ENCODE results near the gene MDN1.
A peak's percentile ranks its signal among the peaks of the same experiment; 100 is the strongest.

MDN1 gene

GRCh38 chr6:89693207-89693606 is 126.4 kb downstream of the MDN1 start:
- Histone ChIP-seq H3K27me3 (replicated peaks; ENCODE audit: insufficient read depth, low read length) (no peaks in the 10 kb centered on the region), H3K4me1 (ENCODE audit: low read length) (peaks cover 17% of the 10 kb centered on the region), H2AFZ (ENCODE audit: low read length) (no peak overlapping the region), H3K36me3 (replicated peaks; ENCODE audit: insufficient read depth, low read length) (peaks cover 3% of the 10 kb centered on the region; the same call in 1 of the 2 replicates), H3K27ac (ENCODE audit: low read length) (no peak overlapping the region), H3K9me3 (replicated peaks; ENCODE audit: insufficient read depth, low read length) (no peaks in the 10 kb centered on the region), H3K79me2 (ENCODE audit: low read length) (no peaks in the 10 kb centered on the region), H3K9me2 (replicated peaks; ENCODE audit: insufficient read depth, low read length) (no peaks in the 10 kb centered on the region), H3K9ac (ENCODE audit: low read length) (no peak overlapping the region), H3K4me2 (ENCODE audit: low read depth, low read length) (no peak overlapping the region), H3F3A (ENCODE audit: insufficient read depth, low read length) (peaks cover 17% of the 10 kb centered on the region), H3K4me3 (ENCODE audit: low read length) (no peak overlapping the region), H4K20me1 (ENCODE audit: insufficient read depth, low read length) (no peaks in the 10 kb centered on the region)
- no peak for TF ChIP-seq EZH2 (optimal IDR thresholded peaks at IDR 0.05; ENCODE audit: low read depth, low read length)
- TF ChIP-seq EZH2phosphoT487 (IDR thresholded peaks at IDR 0.05; ENCODE audit: low read length): no peak
- no peak for TF ChIP-seq CTCF (IDR thresholded peaks at IDR 0.05; ENCODE audit: low read length)
- no peak for DNase-seq

GRCh38 chr6:89692256-89692655 is 127.3 kb downstream of the MDN1 start:
- peaks cover 17% of the 10 kb centered on the region for H3K4me1 ChIP-seq (ENCODE audit: low read length)
- H4K20me1 ChIP-seq (ENCODE audit: insufficient read depth, low read length): no peaks in the 10 kb centered on the region
- no peak overlapping the region for H2AFZ ChIP-seq (ENCODE audit: low read length)
- no peak overlapping the region for H3K4me3 ChIP-seq (ENCODE audit: low read length)
- no peaks in the 10 kb centered on the region for H3K79me2 ChIP-seq (ENCODE audit: low read length)
- no peak overlapping the region for H3K9ac ChIP-seq (ENCODE audit: low read length)
- H3K27ac ChIP-seq (ENCODE audit: low read length): no peak overlapping the region
- no peaks in the 10 kb centered on the region for H3K9me3 ChIP-seq (replicated peaks; ENCODE audit: insufficient read depth, low read length)
- no peaks in the 10 kb centered on the region for H3K27me3 ChIP-seq (replicated peaks; ENCODE audit: insufficient read depth, low read length)
- H3K4me2 ChIP-seq (ENCODE audit: low read depth, low read length): no peak overlapping the region
- DNase-seq: no peak
- H3F3A ChIP-seq (ENCODE audit: insufficient read depth, low read length): peaks cover 17% of the 10 kb centered on the region
- no peaks in the 10 kb centered on the region for H3K9me2 ChIP-seq (replicated peaks; ENCODE audit: insufficient read depth, low read length)
- H3K36me3 ChIP-seq (replicated peaks; ENCODE audit: insufficient read depth, low read length): no peaks in the 10 kb centered on the region; the same call in 1 of the 2 replicates
- no peak for TF ChIP-seq EZH2phosphoT487 (IDR thresholded peaks at IDR 0.05; ENCODE audit: low read length)
- TF ChIP-seq CTCF (IDR thresholded peaks at IDR 0.05; ENCODE audit: low read length): no peak
- TF ChIP-seq EZH2 (optimal IDR thresholded peaks at IDR 0.05; ENCODE audit: low read depth, low read length): no peak

GRCh38 chr6:89690944-89691324 is 128.7 kb downstream of the MDN1 start:
- TF ChIP-seq CTCF (IDR thresholded peaks at IDR 0.05; ENCODE audit: low read length) (no peak), EZH2 (optimal IDR thresholded peaks at IDR 0.05; ENCODE audit: low read depth, low read length) (no peak), EZH2phosphoT487 (IDR thresholded peaks at IDR 0.05; ENCODE audit: low read length) (no peak)
- peak overlapping the region; percentile 49 for H3K27ac ChIP-seq (ENCODE audit: low read length)

More at GRCh38 chr6:89690944-89691324, 128.7 kb downstream of the MDN1 start:
- Histone ChIP-seq H3F3A (ENCODE audit: insufficient read depth, low read length) (peaks cover 17% of the 10 kb centered on the region), H2AFZ (ENCODE audit: low read length) (0 out of 2 replicates have a peak overlapping the region, but pooled peaks have one; percentile 12), H3K27me3 (replicated peaks; ENCODE audit: insufficient read depth, low read length) (no peaks in the 10 kb centered on the region), H3K9me2 (replicated peaks; ENCODE audit: insufficient read depth, low read length) (no peaks in the 10 kb centered on the region), H3K4me2 (ENCODE audit: low read depth, low read length) (peak overlapping the region; percentile 57; the same call in 1 of the 2 replicates), H3K4me1 (ENCODE audit: low read length) (peaks cover 17% of the 10 kb centered on the region), H4K20me1 (ENCODE audit: insufficient read depth, low read length) (no peaks in the 10 kb centered on the region), H3K9ac (ENCODE audit: low read length) (no peak overlapping the region), H3K4me3 (ENCODE audit: low read length) (0 out of 2 replicates have a peak overlapping the region, but pooled peaks have one; percentile 6), H3K36me3 (replicated peaks; ENCODE audit: insufficient read depth, low read length) (peaks cover 6% of the 10 kb centered on the region; the same call in 1 of the 2 replicates), H3K79me2 (ENCODE audit: low read length) (no peaks in the 10 kb centered on the region), H3K9me3 (replicated peaks; ENCODE audit: insufficient read depth, low read length) (no peaks in the 10 kb centered on the region)
- DNase-seq: peak; percentile 49
